ENCODE data around the gene BTBD16.
A peak's percentile ranks its signal among the peaks of the same experiment; 100 is the strongest.

BTBD16 gene

DNA sequence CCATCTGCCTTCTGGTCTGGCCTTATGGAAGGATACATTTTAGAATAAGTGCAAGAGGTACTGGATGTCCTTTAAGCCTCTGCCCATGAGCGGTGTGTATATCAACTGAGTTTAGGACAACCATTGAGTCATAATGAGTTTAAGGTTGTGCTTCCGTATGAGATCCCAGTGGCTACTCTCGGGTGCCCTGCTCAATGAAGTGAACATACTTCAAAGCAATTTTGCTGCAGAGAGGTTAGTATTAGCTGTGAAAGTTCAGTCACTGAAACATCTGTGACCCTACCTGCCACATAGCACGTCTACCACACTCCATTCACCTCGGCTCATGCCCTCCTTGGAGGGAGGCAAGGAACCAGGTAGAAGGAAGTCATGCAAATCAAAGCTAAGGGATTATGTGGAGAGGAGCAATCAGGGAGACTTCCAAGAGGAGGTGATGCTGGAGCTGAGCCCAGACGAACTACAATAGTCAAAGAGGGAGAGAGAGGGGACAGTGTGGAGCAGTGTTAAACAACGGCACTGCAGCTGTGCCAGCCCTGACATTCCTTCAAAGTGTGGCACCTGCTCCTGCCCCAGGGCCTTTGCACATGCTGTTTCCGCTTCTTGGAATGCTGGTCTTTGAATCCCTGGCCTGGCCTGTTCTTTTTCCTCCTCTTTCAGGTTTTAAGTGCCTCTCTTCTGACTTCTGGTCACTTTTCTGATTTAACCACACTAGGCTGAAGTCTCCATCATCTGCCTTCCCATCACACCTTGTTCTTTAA lies 25.4 kb downstream of the BTBD16 start:
- no peak for DNase-seq

DNA sequence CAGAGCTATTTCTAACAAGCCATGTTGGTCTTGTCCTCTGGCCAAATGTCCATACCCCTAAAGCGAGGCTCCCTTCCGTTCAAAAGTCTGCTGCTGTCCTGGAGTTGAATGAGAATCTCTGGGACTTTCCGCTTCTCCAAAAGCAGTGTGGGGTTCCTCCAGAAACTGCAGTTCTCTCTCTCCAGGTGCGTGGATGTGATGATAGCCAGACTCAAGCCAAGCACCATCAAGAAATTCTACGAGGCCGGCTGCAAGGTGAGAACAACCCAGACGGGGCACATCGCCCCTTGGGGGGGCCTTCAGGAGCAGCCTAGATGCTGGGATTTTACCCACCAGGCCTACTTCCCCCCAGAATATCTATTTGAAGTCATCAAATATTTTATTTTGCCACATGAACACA lies 26.5 kb downstream of the BTBD16 start:
- no peak for DNase-seq

DNA sequence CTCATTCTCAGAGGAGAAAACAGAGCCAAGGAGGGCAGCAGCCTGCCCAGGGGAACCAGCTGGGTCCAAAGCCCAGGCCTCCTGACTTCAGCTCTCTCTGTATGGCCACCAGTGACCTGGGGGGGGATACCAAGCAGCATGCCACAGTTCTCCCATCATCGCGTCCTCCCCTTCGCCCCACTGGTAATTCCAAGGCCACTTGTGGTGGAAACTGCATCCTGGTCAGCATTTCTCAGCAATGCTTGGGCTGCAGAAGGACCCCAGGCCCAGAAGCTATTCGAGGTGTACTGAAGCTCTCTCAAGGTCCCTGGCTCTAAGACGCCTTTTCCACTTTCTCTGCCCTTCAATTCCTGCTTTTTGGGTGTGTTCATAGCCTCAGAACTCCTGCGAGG lies 27.1 kb downstream of the BTBD16 start:
- no peak for DNase-seq

DNA sequence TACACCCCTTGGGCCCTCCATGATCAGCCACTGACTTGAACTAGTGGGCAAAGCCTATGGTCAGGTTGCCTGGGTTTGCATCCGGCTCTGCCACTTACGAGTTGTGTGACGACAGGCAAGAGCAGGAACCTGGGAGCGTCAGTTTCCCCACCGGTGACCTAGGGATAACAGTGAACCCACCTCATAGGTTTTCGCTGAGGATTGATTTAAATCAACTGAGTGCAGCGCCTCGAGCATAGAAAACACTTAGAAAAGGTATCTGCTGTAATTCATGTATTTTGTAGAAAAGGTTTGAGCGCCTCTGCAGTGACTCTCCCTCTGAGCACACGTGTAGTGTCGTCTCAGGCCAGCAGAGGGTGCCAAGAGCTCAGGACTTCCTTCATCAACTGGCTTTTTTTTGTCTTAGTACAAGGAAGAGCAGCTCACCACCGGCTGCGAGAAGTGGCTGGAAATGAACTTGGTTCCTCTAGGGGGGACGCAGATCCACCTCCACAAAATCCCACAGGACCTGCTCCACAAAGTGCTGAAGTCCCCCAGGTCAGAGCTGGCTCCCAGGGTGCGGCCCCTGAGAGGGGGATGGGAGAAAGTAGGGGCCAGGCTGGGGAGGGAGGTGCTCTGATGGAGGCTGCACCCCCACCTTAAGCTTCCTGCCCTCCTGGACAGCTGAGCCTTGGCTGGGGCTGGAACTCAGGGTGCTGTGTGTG lies 27.7 kb downstream of the BTBD16 start:
- DNase-seq = peak; percentile 24

DNA sequence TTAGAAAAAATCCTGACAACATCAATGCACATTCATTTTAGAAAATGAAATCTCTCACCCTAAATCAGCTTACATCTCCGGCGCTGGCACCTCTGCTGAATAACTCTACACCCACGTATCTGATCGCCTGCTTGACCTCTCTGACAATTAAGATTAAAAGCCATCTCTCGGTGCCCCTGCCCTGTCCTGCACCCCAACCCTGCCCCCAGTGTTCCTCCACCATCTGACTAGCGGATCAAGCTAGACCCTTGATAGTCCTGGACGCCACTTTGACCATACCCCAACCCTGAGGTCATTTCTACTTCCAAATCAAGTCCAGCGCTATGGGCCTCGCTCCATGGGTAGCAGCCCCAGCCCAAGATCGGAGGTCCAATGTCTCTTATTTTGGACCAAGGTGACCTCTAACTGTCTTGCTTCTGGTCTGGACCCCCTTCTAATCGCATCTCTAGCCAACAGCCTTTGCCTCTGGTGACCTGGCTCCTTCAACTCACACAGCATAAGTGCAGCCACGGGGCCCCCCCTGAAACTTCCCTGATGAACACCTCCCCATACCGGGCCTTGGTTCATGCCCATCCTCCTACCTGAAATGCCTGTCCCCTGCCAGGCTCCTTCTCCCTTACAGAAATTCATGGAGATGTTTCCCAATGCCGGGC lies 28.5 kb downstream of the BTBD16 start:
- DNase-seq = no peak

DNA sequence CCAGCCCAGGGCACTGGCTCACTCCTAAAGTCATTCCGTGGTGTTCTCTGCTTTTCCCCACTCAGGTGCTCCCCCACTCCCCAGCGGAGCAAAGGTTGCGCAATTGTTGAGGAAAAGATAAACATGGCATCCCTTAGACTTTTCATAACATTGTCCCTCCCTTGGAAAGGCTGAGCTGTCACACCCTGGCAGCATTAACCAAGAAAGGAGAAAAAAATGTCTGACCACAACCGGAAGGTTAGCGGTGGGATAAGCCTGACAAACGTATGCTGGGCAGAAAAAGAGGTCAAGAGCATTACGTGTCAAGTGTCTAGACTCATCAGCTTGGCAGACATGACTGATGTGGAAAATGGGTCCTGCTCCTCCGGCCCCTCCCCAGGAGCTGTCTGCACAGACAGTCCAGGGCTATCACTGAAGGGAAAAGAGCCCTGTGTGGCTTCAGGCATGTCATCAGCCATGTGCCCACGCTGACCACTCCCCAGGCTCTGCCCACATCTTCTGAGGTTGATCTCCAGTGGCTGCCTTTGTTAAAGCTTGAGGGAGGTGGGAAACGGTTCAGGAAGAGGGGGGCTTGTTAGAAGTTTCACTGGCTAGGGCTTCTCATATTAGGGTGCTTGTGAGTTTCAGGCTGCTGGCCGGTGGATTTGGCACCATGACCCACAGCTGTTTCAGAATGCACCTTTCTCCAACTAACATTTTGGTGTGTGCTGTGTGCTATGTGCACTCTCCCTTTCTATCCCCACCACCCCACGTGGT lies 30.1 kb downstream of the BTBD16 start:
- no peak for DNase-seq

DNA sequence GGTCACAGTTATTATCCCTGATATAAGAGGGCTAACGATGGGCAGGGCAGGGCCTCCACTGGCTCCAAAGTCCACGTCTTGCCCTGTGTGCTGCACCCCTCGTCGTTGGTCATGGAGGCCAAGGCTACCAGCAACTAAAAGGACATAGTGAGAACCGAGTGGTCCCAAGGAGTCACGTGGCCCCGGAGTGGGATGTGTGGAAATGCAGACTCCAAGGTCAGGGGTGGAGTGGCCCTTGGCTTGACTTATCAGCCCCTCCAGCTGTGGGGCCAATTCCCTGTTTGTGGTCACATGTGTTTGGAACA lies 30.7 kb downstream of the BTBD16 start:
- DNase-seq = no peak

DNA sequence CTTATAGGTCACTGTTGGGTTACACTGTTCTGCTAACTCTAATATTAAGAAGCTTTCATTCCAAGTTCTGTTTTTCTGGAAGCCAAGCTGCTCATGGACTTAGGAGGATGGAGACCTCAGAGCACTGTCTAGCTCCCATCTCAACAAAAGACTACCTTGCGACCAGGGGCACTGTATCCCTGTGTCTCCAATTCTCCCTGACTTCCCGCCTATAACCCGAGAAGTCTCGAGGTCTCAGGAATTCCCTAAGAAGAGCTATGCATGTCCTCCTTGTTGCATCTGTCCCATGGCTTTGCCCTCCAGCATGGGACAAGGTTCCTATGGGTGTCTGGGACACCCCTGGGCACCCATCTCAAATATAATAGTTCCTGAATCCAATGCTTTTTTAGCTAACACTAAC lies 31.2 kb downstream of the BTBD16 start:
- no peak for DNase-seq

DNA sequence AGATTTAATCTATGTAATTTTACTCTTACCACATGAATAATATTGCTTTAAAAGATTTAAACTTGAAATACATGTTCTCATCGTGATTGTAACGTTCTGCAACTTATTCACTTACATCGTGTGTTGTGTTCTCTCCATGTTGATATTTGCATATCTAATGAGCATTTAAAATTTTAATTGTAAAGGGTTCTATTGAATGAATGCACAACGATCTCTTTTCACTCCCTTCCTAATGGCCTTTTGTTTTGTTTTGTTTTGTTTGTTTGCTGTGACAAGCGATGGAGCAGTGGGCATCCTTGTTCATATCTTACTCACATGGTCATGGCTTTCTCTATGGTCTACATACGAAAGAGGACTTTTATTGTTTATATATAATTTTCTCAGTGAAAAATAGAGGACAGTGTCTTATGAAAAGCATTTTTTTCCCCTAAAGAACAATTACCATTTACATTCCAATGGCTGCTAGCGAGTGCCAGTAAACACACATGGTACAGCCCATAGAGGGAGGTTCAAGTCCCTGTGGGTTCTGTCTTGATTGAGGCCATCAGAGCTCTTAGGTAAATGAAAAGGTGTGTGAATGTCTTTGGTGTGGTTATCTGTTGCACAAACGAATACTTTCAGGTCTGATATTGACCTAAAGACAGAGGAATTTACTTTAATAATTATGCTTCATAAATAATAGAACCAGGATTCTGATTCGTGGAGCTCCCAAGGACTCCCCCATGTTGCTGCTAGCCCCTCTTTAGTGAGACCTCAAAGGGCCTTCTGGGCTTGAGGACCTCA lies 32.4 kb downstream of the BTBD16 start:
- no peak for DNase-seq

DNA sequence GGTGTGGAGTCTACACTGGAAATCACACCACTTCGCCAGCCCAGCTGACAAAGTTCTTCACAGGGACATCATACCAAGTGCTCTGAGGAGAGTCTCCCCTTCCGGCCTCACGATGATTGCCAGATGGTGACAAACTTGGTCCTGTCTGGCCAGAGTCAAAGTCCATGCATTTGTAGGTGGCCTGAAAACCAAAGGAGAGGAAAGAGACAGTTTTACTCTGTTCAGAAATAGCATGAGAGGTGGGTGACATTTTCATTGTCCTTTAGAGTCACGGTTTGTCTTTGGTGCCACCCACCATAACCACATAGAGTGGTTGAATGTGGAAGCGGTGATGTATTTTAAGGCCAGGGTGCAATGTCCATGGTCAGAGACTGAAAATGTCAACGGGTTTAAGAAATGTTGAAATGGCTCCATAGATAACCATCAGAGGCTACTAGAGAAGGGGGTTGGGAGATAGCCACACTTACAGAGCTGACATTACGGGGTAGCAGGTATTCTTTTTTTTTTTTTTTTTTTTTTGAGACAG lies 33.0 kb downstream of the BTBD16 start:
- no peak for DNase-seq

DNA sequence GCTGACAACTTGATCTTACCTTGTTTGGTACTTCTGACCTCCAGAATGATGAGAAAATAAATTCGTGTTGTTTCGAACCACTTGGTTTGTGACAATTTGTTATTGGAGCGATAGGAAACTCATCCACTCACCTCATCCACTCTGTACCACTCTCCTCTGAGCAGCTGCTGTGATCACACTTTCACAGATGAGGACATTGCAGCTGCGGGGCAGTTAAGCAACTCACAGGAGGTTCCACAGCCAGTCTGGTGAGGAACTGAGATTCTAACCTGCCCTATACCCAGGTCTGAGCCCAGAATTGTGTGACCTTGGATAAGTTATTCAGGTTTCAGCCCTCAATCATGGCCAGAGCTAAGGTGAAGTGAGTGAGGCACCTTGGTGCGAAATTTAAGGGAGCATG lies 35.2 kb downstream of the BTBD16 start:
- DNase-seq = no peak

DNA sequence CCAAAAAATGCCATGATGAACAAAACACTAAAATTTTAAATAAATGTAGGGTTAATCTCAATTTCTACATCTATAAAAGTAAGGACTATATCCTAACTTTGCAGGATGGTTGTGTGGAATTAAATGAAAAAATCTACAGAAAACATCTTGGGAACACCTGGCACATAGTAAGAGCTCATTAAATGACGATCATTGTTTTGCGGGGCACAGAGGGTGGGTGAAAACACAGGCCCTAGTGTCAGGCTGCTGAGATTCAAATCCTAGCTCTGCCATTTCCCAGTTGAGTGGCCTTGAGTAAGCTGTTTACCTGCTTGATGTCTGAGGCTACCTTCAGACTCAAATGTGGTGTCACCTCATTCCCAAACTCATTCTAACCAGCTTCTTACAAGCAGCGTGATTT lies 35.6 kb downstream of the BTBD16 start:
- DNase-seq = no peak

DNA sequence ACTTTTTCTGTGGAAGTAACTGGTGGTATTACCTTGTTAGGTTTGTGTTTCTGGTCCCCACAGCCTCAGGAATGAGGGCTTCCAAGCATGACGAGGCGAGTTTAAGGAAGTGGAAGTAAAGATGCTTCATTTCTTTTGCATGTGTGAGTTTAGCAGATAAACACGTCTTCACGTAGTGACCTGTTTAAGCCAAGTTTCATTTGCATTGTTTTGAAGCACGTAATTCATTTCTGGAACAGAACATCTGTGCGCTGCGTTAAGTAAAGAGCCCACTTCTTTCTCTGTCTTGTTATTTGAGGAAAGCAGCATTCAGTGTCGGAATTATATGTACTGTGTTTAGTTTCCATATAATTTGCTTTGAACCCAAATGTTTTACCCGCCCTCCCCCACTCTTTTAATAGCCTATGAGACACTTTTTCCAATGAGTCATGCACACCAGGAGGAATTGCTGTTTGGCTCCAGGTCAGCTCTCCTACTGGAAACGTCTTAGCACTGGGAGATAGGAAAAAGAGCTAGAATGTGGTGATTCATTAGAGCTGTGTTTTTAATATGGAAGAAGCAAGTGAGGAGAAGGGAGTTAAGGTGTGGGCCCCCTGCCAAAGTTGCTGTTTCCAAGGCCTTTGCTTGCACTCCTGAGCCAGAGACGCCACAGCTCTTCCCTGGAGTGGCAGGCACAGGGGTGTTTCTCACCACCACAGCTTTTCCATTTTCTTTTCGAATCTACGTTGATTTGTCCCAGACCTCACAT lies 36.7 kb downstream of the BTBD16 start:
- no peak for DNase-seq

DNA sequence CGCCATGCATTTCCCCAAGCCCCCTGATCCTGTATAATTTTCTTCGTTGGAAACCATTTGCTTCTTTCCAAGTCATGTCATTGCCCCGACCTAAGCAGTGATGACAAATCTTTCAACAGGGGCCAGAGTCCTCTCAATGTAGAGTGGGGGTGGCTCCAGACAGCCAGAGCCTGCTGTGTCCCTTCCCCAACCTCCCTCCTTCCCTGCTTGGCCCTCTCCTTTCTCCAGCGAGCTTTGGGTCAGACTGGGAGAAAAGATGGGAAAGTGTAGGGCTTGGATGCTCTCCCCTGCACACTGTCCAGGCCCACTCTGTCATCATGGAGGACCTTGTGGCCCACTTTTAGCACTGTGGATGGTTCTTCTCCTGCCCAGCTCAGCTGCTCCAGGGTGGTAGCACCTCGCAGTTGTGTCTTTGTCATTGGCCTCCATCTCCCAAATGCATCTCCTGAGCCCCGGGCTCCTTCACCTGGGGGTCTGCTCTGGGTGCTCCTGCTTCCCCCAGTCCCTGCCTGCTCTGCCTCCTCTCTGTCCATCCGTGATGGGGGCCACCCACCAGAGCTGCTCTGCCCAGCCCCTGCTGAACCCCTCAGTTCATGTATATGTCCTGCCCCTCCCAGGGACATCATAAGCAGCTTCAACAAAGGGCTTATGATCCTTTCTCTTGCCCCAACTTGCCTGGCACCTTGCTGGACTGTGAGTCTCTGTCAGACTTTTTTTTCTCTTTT lies 37.5 kb downstream of the BTBD16 start:
- no peak for DNase-seq

DNA sequence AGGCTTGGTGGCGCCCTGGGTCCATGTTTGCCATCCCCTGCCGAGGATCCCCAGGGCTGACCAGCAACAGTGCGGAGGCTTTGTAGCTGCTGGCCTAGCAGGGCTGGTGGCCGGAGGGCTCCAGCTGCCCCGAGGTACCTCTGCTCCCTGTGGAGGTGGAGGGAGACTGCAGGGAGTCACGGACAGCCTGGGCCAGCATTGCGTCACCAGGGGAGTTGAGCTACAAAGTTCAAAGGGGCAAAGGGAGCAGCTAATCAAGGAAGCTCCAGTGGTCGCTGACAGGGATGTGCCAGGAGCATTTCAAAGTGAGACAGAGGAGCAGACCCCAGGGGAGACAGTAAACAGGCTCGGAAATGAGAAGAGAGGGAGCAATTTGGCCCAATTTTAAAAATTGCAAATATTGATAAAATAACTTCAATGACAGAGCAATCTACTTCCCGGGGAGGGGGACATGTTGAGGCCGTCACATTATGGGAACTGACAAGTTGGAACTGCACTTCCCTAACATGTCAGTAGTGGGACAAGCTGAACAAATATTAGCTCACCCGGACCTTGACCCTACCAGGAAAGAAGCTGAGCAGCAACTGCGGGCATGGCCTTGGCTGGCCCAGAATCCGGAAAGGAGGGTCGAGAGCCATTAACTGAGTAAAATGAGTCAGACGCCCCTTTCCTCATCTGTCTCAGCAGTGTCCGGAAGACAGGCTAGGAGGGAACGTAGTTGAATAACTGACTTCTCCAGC lies 39.4 kb downstream of the BTBD16 start:
- no peak for DNase-seq

DNA sequence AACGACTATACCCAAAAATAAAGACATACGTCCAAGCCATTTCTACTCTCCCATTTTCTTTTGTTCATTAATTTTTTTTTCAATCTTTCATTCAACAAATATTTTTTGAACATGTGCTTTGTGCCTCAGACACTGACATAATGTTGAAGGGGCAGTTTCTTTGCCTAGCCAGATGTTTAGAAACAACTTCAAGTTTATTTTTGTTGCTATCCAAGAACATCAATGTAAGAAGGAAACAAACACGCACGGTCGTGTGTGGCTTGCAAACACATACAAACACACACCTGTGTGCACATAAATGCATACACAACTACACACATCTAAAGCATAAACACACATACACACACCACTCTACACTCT lies 39.9 kb downstream of the BTBD16 start:
- no peak for DNase-seq

DNA sequence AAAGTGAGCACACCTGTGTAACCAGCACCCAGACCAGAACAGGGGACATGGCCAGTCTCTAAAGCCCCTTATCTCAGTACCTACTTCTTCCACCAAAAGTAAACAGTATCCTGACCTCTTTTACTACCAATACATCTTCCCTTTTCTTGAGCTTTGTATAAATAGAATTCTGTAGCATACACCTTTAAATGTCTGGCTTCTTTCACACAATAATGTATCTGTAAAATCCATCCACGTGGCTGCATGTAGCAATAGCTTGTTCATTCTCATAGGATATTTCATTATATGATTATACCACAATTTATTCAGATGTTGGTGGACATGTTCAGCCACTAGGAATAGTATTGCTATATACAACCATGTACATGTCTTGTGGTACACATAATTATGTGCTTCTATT lies 40.6 kb downstream of the BTBD16 start:
- no peak for DNase-seq

DNA sequence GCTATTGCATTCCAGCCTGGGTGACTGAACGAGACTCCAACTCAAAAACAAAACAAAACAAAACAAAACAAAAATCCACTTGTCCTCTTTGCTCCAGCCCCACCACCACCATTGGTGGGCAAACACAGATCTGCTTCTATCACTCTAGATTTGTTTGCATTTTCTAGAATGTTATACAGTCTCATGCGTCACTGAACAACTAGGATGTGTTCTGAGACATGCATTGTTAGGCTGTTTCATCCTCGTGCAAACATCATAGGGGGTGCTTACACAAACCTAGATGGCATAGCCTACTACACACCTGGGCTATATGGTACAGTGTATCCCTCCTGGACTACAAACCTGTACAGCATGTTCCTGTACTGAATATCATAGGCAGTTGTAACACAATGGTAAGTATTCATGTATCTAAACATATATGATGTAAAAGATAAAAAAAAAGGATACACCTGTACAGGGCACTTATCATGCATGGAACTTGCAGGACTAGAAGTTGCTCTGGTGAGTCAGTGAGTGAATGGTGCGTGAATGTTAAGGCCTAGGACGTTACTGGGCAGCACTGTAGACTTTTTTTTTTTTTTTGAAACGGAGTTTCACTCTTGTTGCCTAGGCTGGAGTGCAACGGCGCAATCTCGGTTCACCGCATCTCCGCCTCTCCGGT lies 45.3 kb downstream of the BTBD16 start:
- no peak for DNase-seq

DNA sequence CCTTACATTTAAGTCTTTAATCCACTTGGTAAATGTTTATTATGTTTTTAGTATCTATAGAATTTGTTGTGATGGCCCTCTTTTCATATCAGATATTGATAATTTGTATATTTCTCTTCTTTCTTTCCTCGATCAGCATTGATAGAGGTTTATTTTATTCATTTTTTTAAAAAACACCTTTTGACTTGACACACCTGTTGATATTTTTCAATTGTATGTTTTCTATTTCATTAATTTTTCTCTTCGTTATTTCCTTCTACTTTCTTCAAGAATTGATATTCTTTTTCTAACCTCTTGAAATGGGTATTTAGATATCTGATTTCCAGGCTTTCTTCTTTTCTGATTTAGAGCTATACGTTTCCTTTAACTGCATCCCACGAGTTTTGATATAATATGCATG lies 50.9 kb downstream of the BTBD16 start:
- DNase-seq = no peak

DNA sequence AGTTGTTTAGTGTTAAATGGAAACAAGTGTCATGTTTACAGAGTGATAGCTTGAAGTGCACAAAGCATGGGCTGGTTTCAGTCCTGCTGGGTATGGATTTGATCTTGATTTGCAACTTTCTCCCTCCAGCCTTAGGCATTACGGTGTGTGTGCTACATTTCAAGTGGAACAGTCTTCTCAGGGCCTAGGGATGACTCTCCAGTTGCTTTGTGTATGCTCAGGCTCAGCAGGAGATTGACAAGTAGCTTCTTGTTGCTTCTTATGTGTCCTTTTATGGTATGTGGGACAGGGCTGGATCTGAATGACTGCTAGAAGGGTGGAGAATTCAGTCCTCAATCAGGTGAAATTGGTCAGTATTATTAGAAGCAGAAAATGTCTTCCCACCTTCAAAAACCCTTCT lies 52.1 kb downstream of the BTBD16 start:
- DNase-seq = no peak

All from stimulated activated naive CD4-positive, alpha-beta T cell treated with Interleukin-2 at 50 U/mL for 16 hours (primary cell).